GM13977 (cell line): ENCODE results near the gene PRTFDC1.

ENCODE experiments used
- DNase-seq: peaks from one replicate; pipeline ENCODE4 v3.0.0; 2012; ENCODE audit warnings: low spot score
- in situ Hi-C: fragments of 300-500 bp; cut with MboI; formaldehyde crosslinking; loops from one replicate; pipeline ENCODE4 v1.12.0; 2022; ENCODE audit warnings: low sequenced_read_pairs, low pct_unique_long_range_greater_than_20kb, mixed read lengths, inconsistent platforms; ENCODE audit not compliant: unreplicated experiment
- TF ChIP-seq, protein P1 (sequence below): IDR thresholded peaks from 2 replicates; pipeline ENCODE4 v1.5.1; 2012; ENCODE audit warnings: mild to moderate bottlenecking, control low read depth; ENCODE audit not compliant: insufficient read depth; ENCODE audit errors: extremely low read depth, missing control alignments

The PRTFDC1 gene

DNA sequence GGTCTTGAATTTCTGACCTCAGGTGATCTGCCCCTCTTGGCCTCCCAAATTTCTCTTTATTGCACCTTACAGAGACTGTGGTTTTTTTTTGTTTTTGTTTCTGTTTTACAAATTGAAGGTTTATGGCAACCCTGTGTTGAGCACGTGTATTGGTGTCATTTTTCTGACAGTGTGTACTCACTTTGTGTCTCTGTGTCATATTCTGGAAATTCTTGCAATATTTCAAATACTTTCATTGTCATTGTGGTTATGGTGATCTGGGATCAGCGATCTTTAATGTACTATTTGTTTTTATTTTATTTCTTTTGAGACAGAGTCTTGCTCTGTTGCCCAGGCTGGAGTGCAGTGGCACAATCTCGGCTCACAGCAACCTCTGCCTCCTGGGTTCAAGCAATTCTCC is 89.8 kb downstream of the PRTFDC1 start:
- no peak for DNase-seq
- TF ChIP-seq, protein P1, sequence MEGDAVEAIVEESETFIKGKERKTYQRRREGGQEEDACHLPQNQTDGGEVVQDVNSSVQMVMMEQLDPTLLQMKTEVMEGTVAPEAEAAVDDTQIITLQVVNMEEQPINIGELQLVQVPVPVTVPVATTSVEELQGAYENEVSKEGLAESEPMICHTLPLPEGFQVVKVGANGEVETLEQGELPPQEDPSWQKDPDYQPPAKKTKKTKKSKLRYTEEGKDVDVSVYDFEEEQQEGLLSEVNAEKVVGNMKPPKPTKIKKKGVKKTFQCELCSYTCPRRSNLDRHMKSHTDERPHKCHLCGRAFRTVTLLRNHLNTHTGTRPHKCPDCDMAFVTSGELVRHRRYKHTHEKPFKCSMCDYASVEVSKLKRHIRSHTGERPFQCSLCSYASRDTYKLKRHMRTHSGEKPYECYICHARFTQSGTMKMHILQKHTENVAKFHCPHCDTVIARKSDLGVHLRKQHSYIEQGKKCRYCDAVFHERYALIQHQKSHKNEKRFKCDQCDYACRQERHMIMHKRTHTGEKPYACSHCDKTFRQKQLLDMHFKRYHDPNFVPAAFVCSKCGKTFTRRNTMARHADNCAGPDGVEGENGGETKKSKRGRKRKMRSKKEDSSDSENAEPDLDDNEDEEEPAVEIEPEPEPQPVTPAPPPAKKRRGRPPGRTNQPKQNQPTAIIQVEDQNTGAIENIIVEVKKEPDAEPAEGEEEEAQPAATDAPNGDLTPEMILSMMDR: no peak
- in situ Hi-C loops: no loop called here

DNA sequence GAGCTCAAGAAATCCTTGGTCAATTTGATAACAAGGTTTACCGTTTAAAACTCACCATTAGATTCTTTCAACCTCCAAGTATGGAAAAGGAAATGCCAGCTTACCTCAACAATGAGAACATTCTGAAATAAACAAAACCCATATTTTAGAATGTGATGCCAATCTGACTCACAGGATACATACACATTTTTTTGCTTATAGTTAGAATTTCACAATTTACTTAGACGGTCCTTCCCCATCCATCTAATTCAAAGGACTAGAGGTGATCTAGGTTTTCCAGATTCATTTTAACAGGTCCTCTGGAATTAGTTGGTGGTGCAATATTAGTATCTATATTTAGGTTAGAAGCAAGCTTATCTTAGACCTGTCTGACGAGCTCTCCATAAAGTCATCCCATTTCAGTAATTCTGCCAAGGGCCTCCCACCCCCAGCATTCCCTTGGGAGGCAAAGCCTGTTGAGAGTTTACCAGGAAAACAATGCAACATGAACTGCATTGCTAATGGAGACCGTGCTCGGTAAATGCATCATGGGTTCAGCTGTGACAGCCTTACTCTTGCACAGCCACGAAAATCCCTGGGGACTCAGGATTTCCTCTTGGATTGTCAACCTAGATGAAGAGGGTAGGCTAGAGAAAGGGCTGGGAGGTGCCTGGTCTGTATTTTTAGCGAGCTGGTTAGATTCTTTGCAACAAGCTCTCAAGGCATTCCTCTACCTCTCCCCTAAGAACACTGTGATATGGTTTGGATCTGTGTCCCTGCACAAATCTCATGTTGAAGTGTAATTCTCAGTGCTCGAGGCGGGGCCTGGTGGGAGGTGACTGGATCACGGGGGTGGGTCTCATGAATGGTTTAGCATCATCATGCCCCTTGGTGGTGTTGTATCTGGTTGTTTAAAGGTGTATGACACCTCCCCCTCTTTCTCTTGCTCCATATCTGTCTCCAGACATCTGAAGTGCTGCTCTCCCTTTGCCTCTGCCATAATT is 93.8 kb downstream of the PRTFDC1 start:
- in situ Hi-C loops: no loop called here
- TF ChIP-seq, protein P1: no peak
- DNase-seq: no peak

DNA sequence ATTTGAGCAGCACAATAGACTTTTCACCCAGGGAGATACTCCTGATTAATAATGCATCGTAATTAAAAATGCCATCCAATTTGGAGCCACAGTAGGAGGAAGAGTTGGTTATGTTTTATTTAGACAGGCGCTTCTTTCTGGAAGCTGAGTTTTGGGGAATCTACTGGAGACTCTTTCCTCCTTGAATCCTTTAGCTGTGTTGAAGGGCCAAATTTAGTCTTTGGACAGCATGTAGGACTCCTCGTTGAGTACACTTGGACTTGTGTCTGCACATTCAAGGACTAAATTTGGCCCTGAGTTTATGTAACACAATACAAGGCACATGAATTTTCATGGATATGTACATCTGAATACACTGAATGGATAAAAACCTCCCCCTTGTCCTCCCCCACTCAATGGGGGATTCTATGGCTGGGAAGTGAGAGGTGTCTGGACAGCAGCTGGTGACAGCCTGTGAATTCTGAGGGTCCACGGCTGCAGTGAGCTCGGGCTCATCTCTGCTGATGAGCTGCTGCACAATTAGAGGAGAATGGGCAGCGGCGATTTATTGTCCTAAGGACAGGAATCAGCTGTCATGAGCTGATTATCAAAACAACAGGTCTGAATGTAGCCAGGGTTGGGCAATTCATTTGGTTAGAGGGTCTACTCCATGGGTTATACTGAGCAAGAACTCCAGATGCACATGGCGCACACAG is 95.2 kb downstream of the PRTFDC1 start:
- in situ Hi-C loops: no loop called here
- TF ChIP-seq, protein P1: no peak
- DNase-seq: no peak

GRCh38 chr10:24854256-24854655 is 98.2 kb downstream of the PRTFDC1 start:
- no peak for DNase-seq
- TF ChIP-seq, protein P1: no peak
- in situ Hi-C loops: no loop called here

DNA sequence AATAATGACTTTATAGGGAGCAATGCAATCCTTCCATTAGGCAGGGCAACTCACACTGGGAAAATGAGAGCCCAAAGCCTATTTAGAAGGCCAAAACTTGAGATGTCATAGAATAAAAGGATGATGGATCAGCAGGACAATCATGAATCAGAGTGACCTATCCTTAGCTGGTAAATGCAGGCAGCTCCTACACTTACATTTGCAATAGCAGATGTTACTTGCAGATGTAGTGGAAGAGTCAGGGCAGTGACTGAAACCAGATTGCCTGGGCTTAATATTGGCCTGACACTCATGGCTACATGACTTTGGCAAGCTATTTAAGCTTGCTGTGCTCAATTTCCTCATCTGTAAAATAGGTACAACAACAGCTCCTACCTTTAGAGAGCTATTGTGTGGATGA is 98.7 kb downstream of the PRTFDC1 start:
- DNase-seq: no peak
- TF ChIP-seq, protein P1: no peak
- in situ Hi-C loops: no loop called here

DNA sequence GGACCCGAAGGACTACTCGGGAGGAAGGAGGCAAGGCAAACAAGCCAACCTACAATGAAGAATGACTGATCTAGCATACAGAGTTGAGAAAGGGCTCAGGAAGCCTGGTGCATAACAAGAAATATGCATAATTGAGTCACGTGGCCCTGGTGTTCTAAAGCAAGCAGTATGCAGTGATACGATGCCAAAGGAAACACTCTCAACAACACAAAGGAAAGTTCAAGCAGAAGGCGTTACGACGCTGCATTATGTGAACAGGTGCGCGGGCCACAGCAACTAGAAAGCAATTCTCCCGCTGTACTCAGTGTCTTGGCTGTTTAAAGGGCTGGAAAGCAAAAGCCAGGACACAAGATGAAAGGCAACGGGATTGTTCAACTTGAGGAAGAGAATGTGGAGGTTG is 100.8 kb downstream of the PRTFDC1 start:
- TF ChIP-seq, protein P1: no peak
- no peak for DNase-seq
- in situ Hi-C loops: no loop called here
